Gastrocnemius medialis (tissue), 4 donors: ENCODE measurements around the gene FBXL16. TPM values are rescaled to one million over a fixed set of nuclear protein-coding genes. Genes with fewer than 3 reads are reported as not detected.

Experiments used
- ATAC-seq, 2 donors: fragments of 150-250 bp; one replicate each; pipeline ENCODE4 v1.9.1; 2016
- DNase-seq, 2 donors: peaks; one replicate each; pipeline ENCODE4 v3.0.0-alpha.2; 2019
- H3K27ac ChIP-seq, 4 donors: fragments of 200-600 bp; sonication (generic); 1 replicate in 1 of 4; 2 replicates in 3 of 4; pipeline ENCODE4 v1.5.1; 2016 to 2018; ENCODE audit warnings: mild to moderate bottlenecking in 2 of 4, moderate library complexity in 1 of 4
- H3K27me3 ChIP-seq, 3 donors: fragments of 200-600 bp; sonication (generic) in 2 of 3; 1 replicate in 1 of 3; 2 replicates in 2 of 3; pipeline versions ENCODE4 v1.5.1 to v1.6.0; 2016 to 2019; ENCODE audit warnings: mild to moderate bottlenecking in 1 of 3, moderate library complexity in 1 of 3
- H3K36me3 ChIP-seq, 2 donors: fragments of 200-600 bp; sonication (generic) in 1 of 2; one replicate each; pipeline ENCODE4 v1.5.1; 2017 to 2018
- H3K4me1 ChIP-seq, 2 donors: fragments of 200-600 bp; sonication (generic) in 1 of 2; one replicate each; pipeline ENCODE4 v1.5.1; 2016 to 2017; ENCODE audit warnings: mild to moderate bottlenecking in 2 of 2
- H3K4me3 ChIP-seq, 4 donors: fragments of 200-600 bp; sonication (generic) in 3 of 4; 1 replicate in 1 of 4; 2 replicates in 3 of 4; pipeline ENCODE4 v1.5.1; 2016 to 2019; ENCODE audit warnings: mild to moderate bottlenecking in 2 of 4
- H3K9me3 ChIP-seq, 3 donors: fragments of 200-600 bp; sonication (generic) in 2 of 3; 1 replicate in 1 of 3; 2 replicates in 2 of 3; pipeline ENCODE4 v1.5.1; 2016 to 2019
- CTCF ChIP-seq, 5 experiments: fragments of 450-650 bp in 3 of 5; fragments of 200-600 bp in 2 of 5; sonication (generic) in 2 of 5; IDR thresholded peaks in 4 of 5; conservative IDR thresholded peaks in 1 of 5; 1 replicate in 4 of 5; 2 replicates in 1 of 5; pipeline ENCODE4 v1.5.1; 2016 to 2019; ENCODE audit warnings: antibody characterized with exemption in 5 of 5, mild to moderate bottlenecking in 3 of 5, moderate library complexity in 3 of 5
- POLR2A ChIP-seq, 2 donors: fragments of 450-650 bp; IDR thresholded peaks; one replicate each; pipeline ENCODE4 v1.6.1; 2017; ENCODE audit warnings: antibody characterized with exemption in 2 of 2, mild to moderate bottlenecking in 2 of 2, moderate library complexity in 2 of 2
- in situ Hi-C, 4 donors: fragments of 200-750 bp; cut with MboI; loops; one replicate each; pipeline versions ENCODE4 v1.15.0 to v1.8.0; 2017; ENCODE audit warnings: low sequenced_read_pairs in 4 of 4
- intact Hi-C: fragments of 100-400 bp; cut with DNase I; formaldehyde crosslinking; loops from one replicate; pipeline ENCODE4 v1.15.1; 2023; ENCODE audit warnings: low total_unique reads
- total RNA-seq, 4 donors: library from RNA; depleted of rRNA; stranded (reverse); fragments of >200 nt; gene quantifications; one replicate each; pipeline versions ENCODE4 v1.1.0 to v1.2.3, GENCODE V29; 2016

The FBXL16 gene
- total RNA-seq, 4 donors from 2014 or later: not detected

DNA sequence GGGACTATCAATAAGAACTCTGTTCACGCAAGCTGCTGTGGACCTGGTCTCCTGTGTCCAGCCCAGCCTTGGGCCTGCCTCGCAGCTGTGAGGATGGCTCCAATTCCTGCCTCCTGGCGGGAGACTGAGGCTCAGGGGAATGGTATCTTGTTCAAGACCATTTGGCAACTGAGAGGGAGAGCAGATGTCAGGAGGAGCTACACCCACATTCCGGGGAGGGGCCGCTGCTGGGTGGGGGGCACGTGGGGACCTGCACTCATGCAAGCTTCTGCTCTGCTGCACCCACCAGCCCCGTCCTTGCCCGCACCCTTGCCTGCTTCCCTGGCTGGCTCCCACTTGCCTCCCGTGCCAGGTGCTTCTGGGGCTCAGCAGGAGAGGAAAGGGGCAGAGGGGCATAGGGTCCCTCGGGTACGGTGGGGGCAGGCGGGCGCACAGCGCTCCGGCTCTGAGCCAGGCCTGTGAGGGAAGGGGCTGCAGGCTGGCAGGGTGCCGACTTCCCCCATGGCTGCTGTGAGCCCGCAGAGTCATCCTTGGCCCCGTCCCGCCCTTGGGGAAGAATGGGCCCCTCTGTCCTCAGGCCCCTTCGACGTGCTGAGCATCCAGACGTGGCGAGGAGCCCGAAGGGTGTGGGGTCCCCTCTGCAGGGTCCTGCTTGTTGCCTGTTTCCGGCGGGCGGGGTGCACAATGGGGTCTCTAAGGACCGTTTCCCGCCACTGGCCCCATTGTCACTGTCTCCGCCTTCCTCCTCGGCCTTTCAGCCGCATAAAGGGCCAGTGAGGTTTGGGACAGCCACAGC is 12.0 kb upstream of the FBXL16 start:
- H3K9me3 ChIP-seq: no peaks in the 10 kb centered on the region
- ATAC-seq: no peak
- TF ChIP-seq CTCF (IDR thresholded peaks at IDR 0.05 in 4 of 5, conservative IDR thresholded peaks at IDR 0.05 in 1 of 5) (no peak), POLR2A (IDR thresholded peaks at IDR 0.05) (no peak)
- H3K4me1 ChIP-seq: peaks cover 24 to 39% of the 10 kb centered on the region in 2 donors
- no peaks in the 10 kb centered on the region for H3K27me3 ChIP-seq
- no peak overlapping the region for H3K27ac ChIP-seq
- DNase-seq: no peak
- H3K36me3 ChIP-seq: no peaks in the 10 kb centered on the region
- intact Hi-C loops (no loop called here), in situ Hi-C loops (no loop called here)
- H3K4me3 ChIP-seq: no peak overlapping the region

GRCh38 chr16:716768-717325 is 11.2 kb upstream of the FBXL16 start:
- Histone ChIP-seq H3K4me1 (peaks cover 24 to 39% of the 10 kb centered on the region in 2 donors), H3K27me3 (no peaks in the 10 kb centered on the region), H3K4me3 (no peak overlapping the region), H3K36me3 (no peaks in the 10 kb centered on the region), H3K27ac (no peak overlapping the region), H3K9me3 (no peaks in the 10 kb centered on the region)
- no peak for ATAC-seq
- in situ Hi-C loops: no loop called here
- DNase-seq: no peak
- intact Hi-C loops: no loop called here
- TF ChIP-seq POLR2A (IDR thresholded peaks at IDR 0.05) (no peak), CTCF (IDR thresholded peaks at IDR 0.05 in 4 of 5, conservative IDR thresholded peaks at IDR 0.05 in 1 of 5) (no peak)

DNA sequence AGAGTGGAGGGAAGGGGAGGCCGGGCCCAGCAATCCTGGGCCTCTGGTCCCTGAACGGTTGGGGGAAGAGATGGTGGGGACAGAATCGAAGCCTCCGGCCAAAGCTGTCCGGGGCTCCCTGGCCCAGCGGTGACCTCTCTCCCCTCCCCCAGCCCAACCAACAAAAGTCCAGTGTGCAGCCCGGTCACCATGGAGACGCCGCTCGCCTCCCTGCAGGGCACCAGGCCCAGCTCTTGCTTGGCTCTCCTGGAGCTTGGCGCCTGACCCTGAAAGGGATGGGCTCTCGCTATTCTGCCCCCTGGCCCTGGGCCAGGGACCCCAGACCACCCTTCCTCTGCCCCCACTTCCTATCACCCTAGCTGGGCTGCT is 10.6 kb upstream of the FBXL16 start:
- TF ChIP-seq POLR2A (IDR thresholded peaks at IDR 0.05) (no peak), CTCF (IDR thresholded peaks at IDR 0.05 in 4 of 5, conservative IDR thresholded peaks at IDR 0.05 in 1 of 5) (no peak)
- no peak for DNase-seq
- Histone ChIP-seq H3K9me3 (no peaks in the 10 kb centered on the region), H3K36me3 (no peaks in the 10 kb centered on the region), H3K27ac (no peak overlapping the region), H3K4me1 (peaks cover 19 to 34% of the 10 kb centered on the region in 2 donors), H3K4me3 (peak overlapping the region; percentile 32 to 86 (median 67)), H3K27me3 (peaks cover 2 to 4% (median 3%) of the 10 kb centered on the region in 3 donors)
- no peak for ATAC-seq
- in situ Hi-C loops (no loop called here), intact Hi-C loops (no loop called here)

GRCh38 chr16:715477-716199 is 10.0 kb upstream of the FBXL16 start:
- TF ChIP-seq POLR2A (IDR thresholded peaks at IDR 0.05): no peak
- TF ChIP-seq CTCF (IDR thresholded peaks at IDR 0.05 in 4 of 5, conservative IDR thresholded peaks at IDR 0.05 in 1 of 5): no peak
- DNase-seq: no peak
- intact Hi-C loops: no loop called here
- Histone ChIP-seq H3K4me1 (peaks cover 19 to 33% of the 10 kb centered on the region in 2 donors), H3K27me3 (peaks cover 8 to 9% (median 9%) of the 10 kb centered on the region in 3 donors), H3K9me3 (no peaks in the 10 kb centered on the region), H3K27ac (no peak overlapping the region), H3K36me3 (no peaks in the 10 kb centered on the region), H3K4me3 (peak overlapping the region; percentile 64 to 86 (median 71))
- ATAC-seq: peak; percentile 8 to 14
- in situ Hi-C loops: no loop called here
